ENCODE measurements around the gene KAZN. TPM values are rescaled to one million over a fixed set of nuclear protein-coding genes. Genes with fewer than 3 reads are reported as not detected.

Gene KAZN
- polyA plus RNA-seq, 1 of the 3 experiments (the other 2 are of a cell fraction) = 6.8 TPM

- no peak for DNase-seq
- TF ChIP-seq MXI1 (IDR thresholded peaks at IDR 0.05; ENCODE audit: low read depth, low read length) (no peak), GATA2 (CRISPR knock-in tag; IDR thresholded peaks at IDR 0.05) (no peak), FOXJ3 (CRISPR knock-in tag; IDR thresholded peaks at IDR 0.05) (no peak), USF2 (IDR thresholded peaks at IDR 0.05; ENCODE audit: borderline replicate concordance, low read depth, low read length) (no peak), SIN3A (IDR thresholded peaks at IDR 0.05; ENCODE audit: borderline replicate concordance, low read depth, low read length) (no peak), IRF3 (IDR thresholded peaks at IDR 0.05; ENCODE audit: low read depth, low read length) (no peak), MEF2A (IDR thresholded peaks at IDR 0.05; ENCODE audit: borderline replicate concordance, low read depth) (no peak), RXRA (IDR thresholded peaks at IDR 0.05; ENCODE audit: borderline replicate concordance, low read depth) (no peak), MAX (IDR thresholded peaks at IDR 0.05; ENCODE audit: low read depth) (peak; percentile 48), RCOR1 (IDR thresholded peaks at IDR 0.05; ENCODE audit: low read length) (no peak), NRF1 (IDR thresholded peaks at IDR 0.05; ENCODE audit: low read depth, low read length) (no peak), CHD2 (IDR thresholded peaks at IDR 0.05; ENCODE audit: low read length, partially characterized antibody) (no peak), SMC3 (IDR thresholded peaks at IDR 0.05; ENCODE audit: low read depth, low read length) (no peak), GABPA (IDR thresholded peaks at IDR 0.05; ENCODE audit: low read depth) (no peak), TCF12 (IDR thresholded peaks at IDR 0.05) (peak; percentile 97), PBX3 (IDR thresholded peaks at IDR 0.05) (peak; percentile 93), CTCF (IDR thresholded peaks at IDR 0.05) (no peak), RFX5 (IDR thresholded peaks at IDR 0.05; ENCODE audit: low read length) (no peak), USF1 (IDR thresholded peaks at IDR 0.05; ENCODE audit: borderline replicate concordance, low read depth) (no peak), FOSL2 (IDR thresholded peaks at IDR 0.05; ENCODE audit: borderline replicate concordance, low read depth) (peak; percentile 49; the same call in 1 of the 2 replicates), REST (IDR thresholded peaks at IDR 0.05; ENCODE audit: low read depth, low read length) (no peak), TAF1 (IDR thresholded peaks at IDR 0.05; ENCODE audit: borderline replicate concordance, low read depth, low read length) (no peak), ELF1 (IDR thresholded peaks at IDR 0.05) (no peak), EP300 (IDR thresholded peaks at IDR 0.05; ENCODE audit: borderline replicate concordance in 1 of 2, low read depth in 1 of 2, low read length in 1 of 2) (peak in 1 of 2 experiments; percentile 80; a peak in 2 of 4 replicates)
Measured at GRCh38 chr1:14954210-14954609, 355.7 kb downstream of the KAZN start.

More at GRCh38 chr1:14954210-14954609, 355.7 kb downstream of the KAZN start:
- H3K36me3 ChIP-seq (replicated peaks in 1 of 2; ENCODE audit: control insufficient read depth in 1 of 2, insufficient read depth in 2 of 2, low read length in 1 of 2) = peaks cover 0 to 4% of the 10 kb centered on the region in 2 experiments
- H3K4me3 ChIP-seq (ENCODE audit: low read depth in 2 of 2, low read length in 1 of 2) = no peak overlapping the region
- H3K27ac ChIP-seq (ENCODE audit: low read depth in 2 of 2, low read length in 1 of 2) = peak overlapping the region; percentile 17 to 40; a peak in 3 of 4 replicates
- POLR2A ChIA-PET = no interaction called here
- H2AFZ ChIP-seq (ENCODE audit: low read depth) = no peak overlapping the region
- H3K27me3 ChIP-seq (ENCODE audit: insufficient read depth) = no peaks in the 10 kb centered on the region
- H3K4me2 ChIP-seq = no peak overlapping the region
- H3K9me3 ChIP-seq = no peaks in the 10 kb centered on the region
- H4K20me1 ChIP-seq (ENCODE audit: insufficient read depth) = peaks cover 4% of the 10 kb centered on the region; the same call in 1 of the 2 replicates
- whole genome bisulfite sequencing (ENCODE audit: low lambda C conversion rate) = 64% methylated on average over 3 of the region's 6 CpGs
- H3K9ac ChIP-seq = no peak overlapping the region
- H3F3A ChIP-seq (replicated peaks; ENCODE audit: insufficient read depth) = no peaks in the 10 kb centered on the region
- H3K9me2 ChIP-seq = no peaks in the 10 kb centered on the region
- CTCF ChIA-PET = interaction anchor here (0.8 to 1.2 kb wide), 2 partner anchors 74 to 437 kb away, joined by 3 to 5 read pairs; no protein-coding TSS in a partner anchor
- no peaks in the 10 kb centered on the region; a peak in 1 of 4 replicates for H3K4me1 ChIP-seq (ENCODE audit: control insufficient read depth in 1 of 2, insufficient read depth in 2 of 2, low read depth in 1 of 2, low read length in 1 of 2)
- H3K79me2 ChIP-seq (ENCODE audit: insufficient read depth) = peaks cover 95% of the 10 kb centered on the region
